ENCODE results near the gene FCRLA.

Gene FCRLA

GRCh38 chr1:161709373-161709772, 2.3 kb downstream of the FCRLA start:
- in situ Hi-C loops (cut with HindIII; ENCODE audit: low pct_ligation_motif_present, low sequenced_read_pairs), result no loop called here
- TF ChIP-seq, protein P1, sequence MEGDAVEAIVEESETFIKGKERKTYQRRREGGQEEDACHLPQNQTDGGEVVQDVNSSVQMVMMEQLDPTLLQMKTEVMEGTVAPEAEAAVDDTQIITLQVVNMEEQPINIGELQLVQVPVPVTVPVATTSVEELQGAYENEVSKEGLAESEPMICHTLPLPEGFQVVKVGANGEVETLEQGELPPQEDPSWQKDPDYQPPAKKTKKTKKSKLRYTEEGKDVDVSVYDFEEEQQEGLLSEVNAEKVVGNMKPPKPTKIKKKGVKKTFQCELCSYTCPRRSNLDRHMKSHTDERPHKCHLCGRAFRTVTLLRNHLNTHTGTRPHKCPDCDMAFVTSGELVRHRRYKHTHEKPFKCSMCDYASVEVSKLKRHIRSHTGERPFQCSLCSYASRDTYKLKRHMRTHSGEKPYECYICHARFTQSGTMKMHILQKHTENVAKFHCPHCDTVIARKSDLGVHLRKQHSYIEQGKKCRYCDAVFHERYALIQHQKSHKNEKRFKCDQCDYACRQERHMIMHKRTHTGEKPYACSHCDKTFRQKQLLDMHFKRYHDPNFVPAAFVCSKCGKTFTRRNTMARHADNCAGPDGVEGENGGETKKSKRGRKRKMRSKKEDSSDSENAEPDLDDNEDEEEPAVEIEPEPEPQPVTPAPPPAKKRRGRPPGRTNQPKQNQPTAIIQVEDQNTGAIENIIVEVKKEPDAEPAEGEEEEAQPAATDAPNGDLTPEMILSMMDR (IDR thresholded peaks at IDR 0.05; ENCODE audit: low read depth, low read length, missing control alignments), result no peak
- H3K27ac ChIP-seq, result no peak overlapping the region
- no peak for DNase-seq
- no peaks in the 10 kb centered on the region for H3K36me3 ChIP-seq (replicated peaks)
- H3K27me3 ChIP-seq (replicated peaks), result no peaks in the 10 kb centered on the region
- H3K4me3 ChIP-seq (ENCODE audit: low read depth, low read length), result no peak overlapping the region

DNA sequence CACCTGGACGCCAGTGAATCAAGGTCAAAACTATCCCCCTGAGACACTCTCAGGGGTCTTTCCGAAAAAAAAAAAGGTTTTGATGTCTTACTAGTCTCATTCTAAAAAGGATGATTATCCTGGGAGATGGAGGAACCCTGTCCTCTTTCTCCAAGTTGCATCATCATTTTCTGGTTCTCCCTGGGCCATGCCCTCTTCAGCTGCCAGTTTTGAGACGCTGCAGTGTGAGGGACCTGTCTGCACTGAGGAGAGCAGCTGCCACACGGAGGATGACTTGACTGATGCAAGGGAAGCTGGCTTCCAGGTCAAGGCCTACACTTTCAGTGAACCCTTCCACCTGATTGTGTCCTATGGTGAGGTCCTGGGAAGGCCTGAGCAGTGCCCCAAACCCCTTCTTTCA, 3.5 kb downstream of the FCRLA start:
- H3K4me3 ChIP-seq (ENCODE audit: low read depth, low read length), result no peak overlapping the region
- TF ChIP-seq, protein P1 (IDR thresholded peaks at IDR 0.05; ENCODE audit: low read depth, low read length, missing control alignments), result no peak
- DNase-seq, result no peak
- H3K36me3 ChIP-seq (replicated peaks), result no peaks in the 10 kb centered on the region
- in situ Hi-C loops (cut with HindIII; ENCODE audit: low pct_ligation_motif_present, low sequenced_read_pairs), result no loop called here
- no peaks in the 10 kb centered on the region for H3K27me3 ChIP-seq (replicated peaks)
- no peak overlapping the region for H3K27ac ChIP-seq

DNA sequence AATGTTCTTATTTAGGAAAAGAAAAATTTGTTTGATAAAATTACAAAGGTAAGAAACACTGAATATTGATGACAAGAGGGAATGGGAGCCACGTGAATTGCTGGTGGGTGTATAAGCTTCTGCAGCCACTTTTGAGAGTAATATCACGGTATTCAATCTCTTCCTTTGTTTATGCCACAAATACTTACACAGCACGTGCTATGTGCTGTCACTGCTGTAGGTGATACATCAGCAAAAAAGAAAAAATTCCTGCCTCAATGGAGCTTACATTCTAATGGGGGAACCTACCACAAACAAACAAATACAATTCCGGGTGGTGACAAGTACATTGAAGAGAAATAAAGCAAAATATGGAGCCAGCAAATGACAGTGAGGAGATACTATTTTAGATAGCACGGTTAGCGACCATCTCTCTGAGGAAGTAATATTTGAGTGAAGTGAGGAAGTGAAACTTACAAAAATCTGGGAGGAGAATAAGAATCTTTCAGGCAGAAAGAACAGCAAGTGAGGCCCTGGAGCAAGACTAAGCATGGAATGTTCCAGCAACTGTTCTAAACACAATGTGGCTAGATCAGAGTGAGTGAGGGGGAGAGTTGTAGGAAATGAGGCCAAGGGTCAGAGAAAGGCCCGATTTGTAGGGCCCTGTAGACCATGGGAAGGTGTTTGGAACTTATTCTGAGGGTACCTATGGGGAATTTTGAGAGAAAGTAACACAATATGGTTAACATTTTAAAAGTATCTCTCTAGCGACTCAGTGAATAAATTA, 11.7 kb downstream of the FCRLA start:
- H3K27ac ChIP-seq, result no peak overlapping the region
- TF ChIP-seq, protein P1 (IDR thresholded peaks at IDR 0.05; ENCODE audit: low read depth, low read length, missing control alignments), result no peak
- H3K4me3 ChIP-seq (ENCODE audit: low read depth, low read length), result no peak overlapping the region
- in situ Hi-C loops (cut with HindIII; ENCODE audit: low pct_ligation_motif_present, low sequenced_read_pairs), result no loop called here
- H3K36me3 ChIP-seq (replicated peaks), result no peaks in the 10 kb centered on the region
- no peak for DNase-seq
- no peaks in the 10 kb centered on the region for H3K27me3 ChIP-seq (replicated peaks)

- Histone ChIP-seq H3K36me3 (replicated peaks) (no peaks in the 10 kb centered on the region), H3K27ac (no peak overlapping the region), H3K4me3 (ENCODE audit: low read depth, low read length) (no peak overlapping the region), H3K27me3 (replicated peaks) (no peaks in the 10 kb centered on the region)
- TF ChIP-seq, protein P1 (IDR thresholded peaks at IDR 0.05; ENCODE audit: low read depth, low read length, missing control alignments), result no peak
- in situ Hi-C loops (cut with HindIII; ENCODE audit: low pct_ligation_motif_present, low sequenced_read_pairs), result no loop called here
- DNase-seq, result no peak
These were observed 12.2 kb downstream of the FCRLA start for GRCh38 chr1:161719325-161719611.

DNA sequence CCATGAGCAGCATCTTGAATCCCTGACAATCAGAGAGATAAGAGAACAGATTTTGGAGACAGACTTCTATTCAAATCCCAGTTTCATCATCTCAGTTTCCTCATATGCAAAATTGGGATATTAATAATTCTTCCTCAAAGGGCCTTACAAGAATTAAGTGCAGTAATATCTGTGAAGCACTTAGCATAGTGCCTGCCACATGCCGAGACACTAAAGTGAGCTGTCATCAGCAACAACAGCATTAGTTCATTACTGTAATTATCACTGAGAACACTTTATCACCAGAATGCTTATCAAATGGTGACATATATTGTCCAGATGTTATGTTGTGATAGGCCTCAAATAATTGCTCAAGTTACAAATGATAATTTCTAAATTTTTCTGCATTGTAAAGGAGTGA, 13.4 kb downstream of the FCRLA start:
- no peaks in the 10 kb centered on the region for H3K27me3 ChIP-seq (replicated peaks)
- in situ Hi-C loops (cut with HindIII; ENCODE audit: low pct_ligation_motif_present, low sequenced_read_pairs), result no loop called here
- H3K36me3 ChIP-seq (replicated peaks), result no peaks in the 10 kb centered on the region
- H3K27ac ChIP-seq, result no peak overlapping the region
- H3K4me3 ChIP-seq (ENCODE audit: low read depth, low read length), result no peak overlapping the region
- TF ChIP-seq, protein P1 (IDR thresholded peaks at IDR 0.05; ENCODE audit: low read depth, low read length, missing control alignments), result no peak
- DNase-seq, result no peak
